ENCODE data around the gene DUS1L.
"Not testable (repeated sequence)": the region's sequence is repeated elsewhere in the genome, so short reads cannot be mapped to it uniquely, and the experiment has no call there.

DUS1L gene

GRCh38 chr17:82042649-82043048 is 23.0 kb downstream of the DUS1L start:
- H3K9me2 ChIP-seq (replicated peaks; ENCODE audit: low read depth, low read length): no peaks in the 10 kb centered on the region
- H3K79me2 ChIP-seq (ENCODE audit: insufficient read depth, low read length): no peaks in the 10 kb centered on the region
- no peaks in the 10 kb centered on the region for H3K9me3 ChIP-seq (ENCODE audit: insufficient read depth, low read depth, low read length)
- H3K9ac ChIP-seq (ENCODE audit: low read depth, low read length, poor library complexity, severe bottlenecking): no peak overlapping the region
- peaks cover 4% of the 10 kb centered on the region for H3K4me1 ChIP-seq (ENCODE audit: insufficient read depth, low read length, poor library complexity, severe bottlenecking)
- H4K20me1 ChIP-seq (ENCODE audit: insufficient read depth, low read length, poor library complexity, severe bottlenecking): no peaks in the 10 kb centered on the region
- no peaks in the 10 kb centered on the region for H3K36me3 ChIP-seq (ENCODE audit: insufficient read depth, low read length)
- no peak for TF ChIP-seq CTCF (conservative IDR thresholded peaks at IDR 0.05; ENCODE audit: low read length)
- TF ChIP-seq EZH2phosphoT487 (IDR thresholded peaks at IDR 0.05; ENCODE audit: borderline replicate concordance): no peak
- no peaks in the 10 kb centered on the region for H3F3A ChIP-seq (ENCODE audit: low read depth)
- no peak overlapping the region for H2AFZ ChIP-seq (ENCODE audit: low read length)
- no peak overlapping the region for H3K4me2 ChIP-seq (ENCODE audit: low read depth, low read length, poor library complexity, severe bottlenecking)
- no peak overlapping the region for H3K4me3 ChIP-seq (ENCODE audit: low read length, poor library complexity, severe bottlenecking)
- H3K27me3 ChIP-seq (ENCODE audit: insufficient read depth, low read length, poor library complexity, severe bottlenecking): no peaks in the 10 kb centered on the region

GRCh38 chr17:82041144-82041814 is 24.3 kb downstream of the DUS1L start:
- Histone ChIP-seq H3K9me3 (ENCODE audit: insufficient read depth, low read depth, low read length) (no peaks in the 10 kb centered on the region), H2AFZ (ENCODE audit: low read length) (no peak overlapping the region), H3K4me3 (ENCODE audit: low read length, poor library complexity, severe bottlenecking) (no peak overlapping the region), H3K9ac (ENCODE audit: low read depth, low read length, poor library complexity, severe bottlenecking) (no peak overlapping the region), H3F3A (ENCODE audit: low read depth) (no peaks in the 10 kb centered on the region), H3K4me1 (ENCODE audit: insufficient read depth, low read length, poor library complexity, severe bottlenecking) (peaks cover 8% of the 10 kb centered on the region), H3K79me2 (ENCODE audit: insufficient read depth, low read length) (peaks cover 7% of the 10 kb centered on the region; the same call in 1 of the 2 replicates), H3K9me2 (replicated peaks; ENCODE audit: low read depth, low read length) (no peaks in the 10 kb centered on the region), H3K36me3 (ENCODE audit: insufficient read depth, low read length) (no peaks in the 10 kb centered on the region), H3K4me2 (ENCODE audit: low read depth, low read length, poor library complexity, severe bottlenecking) (no peak overlapping the region), H3K27me3 (ENCODE audit: insufficient read depth, low read length, poor library complexity, severe bottlenecking) (no peaks in the 10 kb centered on the region), H4K20me1 (ENCODE audit: insufficient read depth, low read length, poor library complexity, severe bottlenecking) (peaks cover 7% of the 10 kb centered on the region)
- TF ChIP-seq CTCF (conservative IDR thresholded peaks at IDR 0.05; ENCODE audit: low read length) (no peak), EZH2phosphoT487 (IDR thresholded peaks at IDR 0.05; ENCODE audit: borderline replicate concordance) (no peak)

- Histone ChIP-seq H3K4me1 (ENCODE audit: insufficient read depth, low read length, poor library complexity, severe bottlenecking) (peaks cover 8% of the 10 kb centered on the region), H3F3A (ENCODE audit: low read depth) (no peaks in the 10 kb centered on the region), H3K79me2 (ENCODE audit: insufficient read depth, low read length) (peaks cover 7% of the 10 kb centered on the region; the same call in 1 of the 2 replicates), H3K36me3 (ENCODE audit: insufficient read depth, low read length) (no peaks in the 10 kb centered on the region), H3K9ac (ENCODE audit: low read depth, low read length, poor library complexity, severe bottlenecking) (no peak overlapping the region), H4K20me1 (ENCODE audit: insufficient read depth, low read length, poor library complexity, severe bottlenecking) (peaks cover 7% of the 10 kb centered on the region), H3K4me3 (ENCODE audit: low read length, poor library complexity, severe bottlenecking) (no peak overlapping the region), H3K9me2 (replicated peaks; ENCODE audit: low read depth, low read length) (no peaks in the 10 kb centered on the region), H2AFZ (ENCODE audit: low read length) (no peak overlapping the region), H3K4me2 (ENCODE audit: low read depth, low read length, poor library complexity, severe bottlenecking) (no peak overlapping the region), H3K27me3 (ENCODE audit: insufficient read depth, low read length, poor library complexity, severe bottlenecking) (no peaks in the 10 kb centered on the region), H3K9me3 (ENCODE audit: insufficient read depth, low read depth, low read length) (no peaks in the 10 kb centered on the region)
- TF ChIP-seq EZH2phosphoT487 (IDR thresholded peaks at IDR 0.05; ENCODE audit: borderline replicate concordance) (no peak), CTCF (conservative IDR thresholded peaks at IDR 0.05; ENCODE audit: low read length) (no peak)
Measured at GRCh38 chr17:82039695-82040299, 25.8 kb downstream of the DUS1L start.

- not testable (repeated sequence) for H3K9me3 ChIP-seq (ENCODE audit: insufficient read depth, low read depth, low read length); H3K79me2 ChIP-seq (ENCODE audit: insufficient read depth, low read length); H3K9ac ChIP-seq (ENCODE audit: low read depth, low read length, poor library complexity, severe bottlenecking); H4K20me1 ChIP-seq (ENCODE audit: insufficient read depth, low read length, poor library complexity, severe bottlenecking); H3K4me2 ChIP-seq (ENCODE audit: low read depth, low read length, poor library complexity, severe bottlenecking); H3K4me1 ChIP-seq (ENCODE audit: insufficient read depth, low read length, poor library complexity, severe bottlenecking); H2AFZ ChIP-seq (ENCODE audit: low read length); H3K4me3 ChIP-seq (ENCODE audit: low read length, poor library complexity, severe bottlenecking); H3K9me2 ChIP-seq (replicated peaks; ENCODE audit: low read depth, low read length); H3K36me3 ChIP-seq (ENCODE audit: insufficient read depth, low read length); H3K27me3 ChIP-seq (ENCODE audit: insufficient read depth, low read length, poor library complexity, severe bottlenecking); H3F3A ChIP-seq (ENCODE audit: low read depth)
Measured at GRCh38 chr17:82038796-82039409, 26.7 kb downstream of the DUS1L start.
